ENCODE measurements around the gene WSB2. TPM values are rescaled to one million over a fixed set of nuclear protein-coding genes. Genes with fewer than 3 reads are reported as not detected.

Gene WSB2
- total and polyA plus RNA-seq, 2 of the 8 experiments (the other 6 are each of a cell fraction or from before 2014, with no cell fraction given), result 47.5 to 58.2 TPM

DNA sequence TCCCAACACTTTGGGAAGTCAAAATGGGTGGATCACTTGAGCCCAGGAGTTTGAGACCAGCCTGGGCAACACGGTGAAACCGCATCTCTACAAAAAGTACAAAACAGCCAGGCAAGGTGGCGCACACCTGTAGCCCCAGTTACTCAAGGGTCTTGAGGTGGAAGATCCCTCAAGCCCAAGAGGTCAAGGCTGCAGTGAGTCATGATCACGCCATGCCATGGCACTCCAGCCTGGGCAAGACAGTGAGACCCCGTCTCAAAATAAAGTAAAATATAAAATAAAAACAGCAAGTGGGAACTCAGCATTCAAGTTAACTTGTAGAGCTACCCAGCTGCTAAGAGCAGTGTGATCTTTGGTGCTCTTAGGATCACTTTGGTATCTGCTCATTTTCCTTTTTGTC lies 31.8 kb downstream of the WSB2 start:
- peaks cover 32 to 77% (median 69%) of the 10 kb centered on the region in 4 experiments for H3K36me3 ChIP-seq (ENCODE audit: control insufficient read depth in 2 of 4, insufficient read depth in 4 of 4, low read length in 3 of 4)
- H3K4ac ChIP-seq (replicated peaks; ENCODE audit: insufficient read length, low read depth, low read length), result no peak overlapping the region
- H2AFZ ChIP-seq (ENCODE audit: low read length), result no peak overlapping the region
- H2BK12ac ChIP-seq (ENCODE audit: low read depth, low read length), result no peak overlapping the region
- no peak overlapping the region for H3K14ac ChIP-seq (ENCODE audit: insufficient read length)
- H3K9me3 ChIP-seq (ENCODE audit: insufficient read depth in 2 of 2, low read depth in 1 of 2, low read length in 1 of 2), result no peaks in the 10 kb centered on the region
- H3K23me2 ChIP-seq (ENCODE audit: low read depth, low read length), result no peaks in the 10 kb centered on the region
- DNase-seq (ENCODE audit: low read depth in 1 of 2, low spot score in 2 of 2) (no peak), FAIRE-seq (no peak)
- H2BK15ac ChIP-seq (ENCODE audit: low read length), result no peak overlapping the region
- H3K27ac ChIP-seq (ENCODE audit: low read depth, low read length), result no peak overlapping the region
- H3K4me3 ChIP-seq (ENCODE audit: extremely low read depth in 1 of 4, insufficient read depth in 2 of 4, low read depth in 3 of 4, low read length in 4 of 4), result no peak overlapping the region
- H4K20me1 ChIP-seq (replicated peaks in 1 of 2; ENCODE audit: control insufficient read depth in 1 of 2, insufficient read depth in 2 of 2, low read length in 2 of 2), result peaks cover 0 to 7% of the 10 kb centered on the region in 2 experiments
- no peak overlapping the region for H3K9ac ChIP-seq (replicated peaks in 1 of 4; ENCODE audit: extremely low read depth in 1 of 4, low read depth in 3 of 4, low read length in 3 of 4)
- no peak overlapping the region for H4K91ac ChIP-seq (replicated peaks; ENCODE audit: insufficient read length, low read length)
- H2BK120ac ChIP-seq (replicated peaks; ENCODE audit: low read depth, low read length), result no peak overlapping the region
- no peaks in the 10 kb centered on the region for H3K79me2 ChIP-seq (ENCODE audit: control insufficient read depth in 1 of 2, insufficient read depth in 2 of 2, low read length in 2 of 2)
- TF ChIP-seq POLR2AphosphoS5 (IDR thresholded peaks at IDR 0.05; ENCODE audit: low read depth, low read length), result 0 out of 2 replicates have a peak, but pooled peaks have one; percentile 31
- TF ChIP-seq NRF1 (IDR thresholded peaks at IDR 0.05; ENCODE audit: low read depth, low read length), result no peak
- H3K56ac ChIP-seq (replicated peaks; ENCODE audit: insufficient read length, low read depth, low read length), result no peak overlapping the region
- H3K23ac ChIP-seq (ENCODE audit: insufficient read length), result no peak overlapping the region
- H3K4me1 ChIP-seq (replicated peaks in 1 of 4; ENCODE audit: control insufficient read depth in 3 of 4, insufficient read depth in 4 of 4, low read length in 3 of 4), result no peaks in the 10 kb centered on the region
- no peak overlapping the region for H4K5ac ChIP-seq (ENCODE audit: insufficient read length, low read depth, low read length)
- no peak overlapping the region for H2AK5ac ChIP-seq (ENCODE audit: low read depth, low read length)
- no peaks in the 10 kb centered on the region for H3K27me3 ChIP-seq (replicated peaks in 1 of 4; ENCODE audit: control insufficient read depth in 3 of 4, extremely low read depth in 1 of 4, insufficient read depth in 3 of 4, low read length in 3 of 4)
- H3K4me2 ChIP-seq (ENCODE audit: insufficient read depth in 1 of 2, low read depth in 2 of 2, low read length in 2 of 2), result no peak overlapping the region
- no peak overlapping the region for H4K8ac ChIP-seq (ENCODE audit: extremely low read depth, insufficient read depth, low read length)
- no peaks in the 10 kb centered on the region; the same call in 1 of the 2 replicates for H3K79me1 ChIP-seq (ENCODE audit: low read depth, low read length)
- CTCF ChIA-PET (ENCODE audit: partially characterized antibody), result interaction anchor here (0.6 to 1.2 kb wide), 3 partner anchors 28 to 213 kb away, joined by 3 to 5 read pairs (median 3); no protein-coding TSS in a partner anchor
- no peak overlapping the region for H2BK20ac ChIP-seq (ENCODE audit: low read length)
- POLR2A ChIA-PET (ENCODE audit: partially characterized antibody), result interaction anchor here (0.8 to 12.8 kb wide), 8 partner anchors 9 to 153 kb away, joined by 3 to 113 read pairs (median 3); partner anchors contain the start of gene RFC5
- 92% methylated on average over 5 of the region's 5 CpGs; no CpG with 5 or more reads in 1 of the 2 experiments for WGBS, 2 experiments (ENCODE audit: extremely low coverage in 1 of 2, insufficient coverage in 1 of 2, insufficient read length in 1 of 2, insufficient replicate concordance in 2 of 2, low coverage in 1 of 2, low lambda C conversion rate in 2 of 2, missing lambda C conversion rate in 1 of 2)
- H2BK5ac ChIP-seq (ENCODE audit: low read depth, low read length), result no peak overlapping the region
- H3K18ac ChIP-seq (ENCODE audit: extremely low read depth, low read length), result no peak overlapping the region
